Osteocyte (in vitro differentiated cells): ENCODE results near the gene COTL1. TPM values are rescaled to one million over a fixed set of nuclear protein-coding genes. Genes with fewer than 3 reads are reported as not detected.

ENCODE experiments used
- DNase-seq: peaks from one replicate; pipeline ENCODE4 v3.0.0; 2021; ENCODE audit warnings: mixed read lengths; ENCODE audit not compliant: unreplicated experiment; ENCODE audit errors: extremely low spot score
- H3K27ac Mint-ChIP-seq: one replicate; pipeline ENCODE4 v1.8.0; 2021; ENCODE audit warnings: mild to moderate bottlenecking, mixed read lengths; ENCODE audit not compliant: unreplicated experiment
- H3K27me3 Mint-ChIP-seq: one replicate; pipeline ENCODE4 v1.8.0; 2021; ENCODE audit warnings: mixed read lengths; ENCODE audit not compliant: unreplicated experiment
- H3K36me3 Mint-ChIP-seq: one replicate; pipeline ENCODE4 v1.8.0; 2021; ENCODE audit warnings: mixed read lengths; ENCODE audit not compliant: unreplicated experiment
- H3K4me1 Mint-ChIP-seq: one replicate; pipeline ENCODE4 v1.8.0; 2021; ENCODE audit warnings: mixed read lengths; ENCODE audit not compliant: unreplicated experiment
- H3K4me3 Mint-ChIP-seq: one replicate; pipeline ENCODE4 v1.8.0; 2021; ENCODE audit warnings: mild to moderate bottlenecking, moderate library complexity, mixed read lengths; ENCODE audit not compliant: unreplicated experiment
- H3K9me3 Mint-ChIP-seq: one replicate; pipeline ENCODE4 v1.8.0; 2021; ENCODE audit warnings: mixed read lengths; ENCODE audit not compliant: unreplicated experiment
- total RNA-seq: library from RNA; stranded (reverse); gene quantifications from 2 replicates; pipeline ENCODE4 v1.2.1, GENCODE V29; 2021
- TF ChIP-seq, protein P1 (sequence below): fragments of 200-600 bp; sonication (generic); IDR thresholded peaks from 2 replicates; pipeline ENCODE4 v1.5.0; 2021; ENCODE audit warnings: antibody characterized with exemption, mild to moderate bottlenecking, moderate library complexity

Gene COTL1
- total RNA-seq, 1 donor from 2014 or later = 103 TPM

DNA sequence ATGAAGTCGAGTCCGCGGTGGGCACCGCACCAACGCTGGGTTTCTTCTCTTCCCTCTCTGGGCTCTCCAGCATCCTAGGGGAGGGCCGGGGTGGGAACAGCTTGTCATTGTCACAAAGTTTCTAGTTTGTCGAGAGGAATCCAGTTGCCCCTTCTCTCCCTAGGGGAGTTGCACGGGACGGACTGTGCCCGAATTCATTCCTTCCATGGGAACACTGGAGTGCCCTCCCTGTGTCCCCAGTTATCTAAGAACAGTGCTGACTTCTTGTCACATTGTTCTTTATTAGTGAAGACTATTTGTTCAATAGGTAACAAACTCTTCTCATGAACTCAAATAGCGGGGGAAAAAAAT is 31.6 kb upstream of the COTL1 start:
- H3K9me3 Mint-ChIP-seq = no peaks in the 10 kb centered on the region
- TF ChIP-seq, protein P1, sequence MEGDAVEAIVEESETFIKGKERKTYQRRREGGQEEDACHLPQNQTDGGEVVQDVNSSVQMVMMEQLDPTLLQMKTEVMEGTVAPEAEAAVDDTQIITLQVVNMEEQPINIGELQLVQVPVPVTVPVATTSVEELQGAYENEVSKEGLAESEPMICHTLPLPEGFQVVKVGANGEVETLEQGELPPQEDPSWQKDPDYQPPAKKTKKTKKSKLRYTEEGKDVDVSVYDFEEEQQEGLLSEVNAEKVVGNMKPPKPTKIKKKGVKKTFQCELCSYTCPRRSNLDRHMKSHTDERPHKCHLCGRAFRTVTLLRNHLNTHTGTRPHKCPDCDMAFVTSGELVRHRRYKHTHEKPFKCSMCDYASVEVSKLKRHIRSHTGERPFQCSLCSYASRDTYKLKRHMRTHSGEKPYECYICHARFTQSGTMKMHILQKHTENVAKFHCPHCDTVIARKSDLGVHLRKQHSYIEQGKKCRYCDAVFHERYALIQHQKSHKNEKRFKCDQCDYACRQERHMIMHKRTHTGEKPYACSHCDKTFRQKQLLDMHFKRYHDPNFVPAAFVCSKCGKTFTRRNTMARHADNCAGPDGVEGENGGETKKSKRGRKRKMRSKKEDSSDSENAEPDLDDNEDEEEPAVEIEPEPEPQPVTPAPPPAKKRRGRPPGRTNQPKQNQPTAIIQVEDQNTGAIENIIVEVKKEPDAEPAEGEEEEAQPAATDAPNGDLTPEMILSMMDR = no peak
- H3K27ac Mint-ChIP-seq = peak overlapping the region; percentile 34
- peaks cover 15% of the 10 kb centered on the region for H3K4me1 Mint-ChIP-seq
- DNase-seq = no peak
- H3K4me3 Mint-ChIP-seq = peak overlapping the region; percentile 73
- H3K36me3 Mint-ChIP-seq = peaks cover 11% of the 10 kb centered on the region
- H3K27me3 Mint-ChIP-seq = no peaks in the 10 kb centered on the region

DNA sequence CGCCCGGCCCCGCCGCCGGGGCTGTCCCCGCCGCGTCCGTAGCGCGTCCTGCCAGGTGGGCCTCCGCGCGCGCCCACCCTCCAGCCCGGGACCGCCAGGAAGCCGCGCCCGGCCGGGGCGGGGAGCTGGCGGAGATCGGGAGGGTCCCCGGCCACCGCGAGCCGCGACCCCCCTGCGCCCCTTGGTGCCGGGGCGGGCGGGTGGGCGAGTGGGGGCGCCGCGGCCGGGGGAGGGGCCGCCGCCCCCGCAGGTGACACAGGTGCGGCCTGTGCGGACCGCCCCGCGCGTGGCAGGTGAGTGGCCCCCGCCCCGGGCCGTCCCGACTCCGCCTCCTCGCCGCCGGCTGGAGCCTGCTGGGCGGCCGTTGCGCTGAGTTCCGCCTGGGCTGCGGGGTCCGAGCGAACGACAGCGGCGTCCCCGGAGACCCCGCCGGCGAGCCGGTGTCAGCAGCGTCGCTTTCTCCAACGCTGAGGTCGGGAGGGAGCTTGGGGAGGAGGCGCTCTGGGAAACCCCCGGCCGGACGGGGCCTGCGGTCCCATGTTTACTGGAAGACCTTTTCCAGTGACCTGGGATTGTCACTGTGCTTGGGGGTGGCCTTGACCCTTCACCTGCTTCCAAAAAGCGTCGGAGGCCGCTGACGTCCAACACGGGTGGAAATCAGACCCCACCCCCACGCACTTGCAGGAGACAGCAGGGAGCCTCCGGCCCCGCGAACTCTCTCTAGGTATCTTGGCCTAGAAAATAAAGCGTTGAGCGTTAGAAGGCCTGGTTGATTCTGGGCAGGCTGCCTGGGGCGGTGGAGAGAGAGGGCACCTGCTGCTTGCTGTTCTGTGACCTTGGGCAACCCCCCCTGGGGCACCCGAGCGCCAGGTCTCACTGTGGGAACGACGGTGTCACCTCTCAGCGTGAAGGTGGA is 31.0 kb upstream of the COTL1 start:
- H3K36me3 Mint-ChIP-seq = peaks cover 9% of the 10 kb centered on the region
- H3K4me3 Mint-ChIP-seq = peak overlapping the region; percentile 73
- TF ChIP-seq, protein P1 = no peak
- peak overlapping the region; percentile 34 for H3K27ac Mint-ChIP-seq
- no peaks in the 10 kb centered on the region for H3K9me3 Mint-ChIP-seq
- no peaks in the 10 kb centered on the region for H3K27me3 Mint-ChIP-seq
- H3K4me1 Mint-ChIP-seq = peaks cover 17% of the 10 kb centered on the region
- DNase-seq = no peak

DNA sequence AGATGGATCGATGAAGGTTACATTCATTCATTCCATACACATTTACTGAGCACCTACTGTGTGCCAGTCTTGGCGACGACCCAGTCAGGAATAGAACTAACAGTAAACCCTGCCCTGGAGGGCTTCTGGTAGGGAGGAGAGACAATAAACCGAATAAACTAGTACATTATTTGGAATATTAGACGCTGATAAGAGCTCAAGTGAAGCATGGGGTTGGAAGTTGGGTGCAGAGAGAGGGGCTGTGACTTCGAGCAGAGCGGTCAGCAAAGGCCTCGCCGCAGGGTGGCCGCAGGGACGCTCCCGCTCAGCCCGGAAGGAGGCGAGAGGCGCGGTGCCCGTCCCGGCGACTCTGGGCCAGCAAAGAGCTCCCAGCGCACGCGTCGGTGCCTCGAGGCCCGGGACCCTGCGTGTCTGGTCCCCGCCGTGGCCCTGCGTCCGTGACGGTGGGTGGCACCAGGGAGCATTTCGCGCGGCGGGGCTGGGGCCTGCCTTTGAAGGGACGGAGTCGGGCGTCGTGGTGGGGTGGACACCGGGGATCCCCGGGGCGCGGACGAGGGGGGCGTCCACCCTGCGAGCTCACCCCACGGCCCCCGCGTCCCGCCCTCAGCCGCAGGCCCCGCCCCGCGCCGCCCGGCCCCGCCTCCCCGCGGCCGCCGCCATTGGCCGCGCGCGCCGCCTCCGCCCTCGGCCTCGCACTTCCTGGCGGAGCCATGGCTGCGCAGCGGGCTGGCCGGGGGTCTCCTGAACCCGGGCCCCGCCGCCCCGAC is 30.1 kb upstream of the COTL1 start, which contains the start of gene KLHL36:
TSS of gene KLHL36 (plus strand) at position 684 of the 767 bp plus-strand sequence. CDS start 2,357 bp downstream, outside the sequence.
- Mint-ChIP-seq H3K27me3 (no peaks in the 10 kb centered on the region), H3K4me3 (peak within 1 kb of the TSS; percentile 75), H3K9me3 (no peaks in the 10 kb centered on the region), H3K4me1 (peaks cover 25% of the 10 kb centered on the region), H3K36me3 (peaks cover 7% of the 10 kb centered on the region), H3K27ac (peak within 1 kb of the TSS; percentile 82)
- no peak for DNase-seq
- TF ChIP-seq, protein P1 = no peak

DNA sequence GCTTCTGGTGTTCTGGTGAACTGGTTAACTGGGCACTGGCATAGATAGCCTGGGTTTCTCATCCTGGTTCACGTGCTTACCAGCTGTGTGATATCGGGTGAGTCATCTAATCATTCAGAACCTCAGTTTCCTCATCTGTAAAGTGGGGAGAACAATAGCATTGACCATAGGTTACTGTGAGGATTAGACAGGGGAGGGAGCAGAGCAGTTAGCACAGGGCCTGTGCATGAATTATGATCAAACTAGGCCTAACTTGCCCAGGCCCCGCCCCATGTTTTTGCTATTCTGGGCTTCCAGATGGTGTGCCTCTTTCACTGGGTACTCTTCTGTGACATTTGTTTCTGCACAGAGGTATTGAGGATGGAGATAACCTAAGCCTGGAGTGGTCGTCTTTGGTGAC is 25.8 kb upstream of the COTL1 start:
- no peaks in the 10 kb centered on the region for H3K9me3 Mint-ChIP-seq
- no peak overlapping the region for H3K27ac Mint-ChIP-seq
- H3K4me1 Mint-ChIP-seq = peaks cover 30% of the 10 kb centered on the region
- TF ChIP-seq, protein P1 = no peak
- no peak for DNase-seq
- no peaks in the 10 kb centered on the region for H3K27me3 Mint-ChIP-seq
- no peaks in the 10 kb centered on the region for H3K36me3 Mint-ChIP-seq
- H3K4me3 Mint-ChIP-seq = no peak overlapping the region

DNA sequence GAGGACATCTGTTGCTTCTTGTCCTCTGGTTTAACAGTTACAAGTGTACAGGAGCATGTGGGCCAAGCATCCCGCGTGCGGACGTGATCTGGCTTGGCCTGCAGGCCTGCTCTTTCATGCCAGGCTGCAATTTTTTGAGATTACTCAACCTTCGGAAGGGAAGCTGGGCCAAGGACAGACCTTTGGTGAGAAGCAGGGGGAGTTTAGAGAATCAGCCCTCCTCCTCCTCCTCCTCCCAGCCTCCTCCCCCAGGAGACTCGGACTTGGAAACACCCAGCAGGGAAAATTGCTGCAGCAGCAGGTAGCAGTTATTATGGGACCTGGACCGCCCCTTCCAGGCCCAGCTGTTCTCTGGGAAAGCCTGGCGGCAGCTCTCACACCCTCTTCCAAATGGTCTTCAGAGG is 25.3 kb upstream of the COTL1 start:
- Mint-ChIP-seq H3K27ac (peak overlapping the region; percentile 81), H3K4me1 (peaks cover 30% of the 10 kb centered on the region), H3K9me3 (no peaks in the 10 kb centered on the region), H3K36me3 (no peaks in the 10 kb centered on the region), H3K27me3 (no peaks in the 10 kb centered on the region), H3K4me3 (no peak overlapping the region)
- TF ChIP-seq, protein P1 = no peak
- DNase-seq = no peak
